Keratinocyte (primary cell): Measurements from ENCODE around the gene DNAAF5. TPM values are rescaled to one million over a fixed set of nuclear protein-coding genes. Genes with fewer than 3 reads are reported as not detected.

Experiments
- DNase-seq: peaks from one replicate; pipeline ENCODE4 v3.0.0-alpha.2; 2011; ENCODE audit warnings: low read depth, missing footprints, low spot score
- FAIRE-seq: peaks from 2 replicates; lab custom pipeline; 2011; peaks lifted over from hg19 to GRCh38; lab: Jason Lieb, UNC
- H2AFZ ChIP-seq: 2 replicates; pipeline ENCODE4 v1.6.0; 2012; ENCODE audit warnings: low read length, control low read depth, inconsistent platforms; ENCODE audit not compliant: control insufficient read depth
- H3K27ac ChIP-seq: 2 replicates; pipeline ENCODE4 v1.5.1; 2011; ENCODE audit warnings: low read length; ENCODE audit not compliant: control insufficient read depth, insufficient read depth
- H3K27me3 ChIP-seq: 3 replicates; pipeline ENCODE4 v1.6.0; 2011; ENCODE audit warnings: low read length; ENCODE audit not compliant: control insufficient read depth, insufficient read depth; ENCODE audit errors: extremely low read depth
- H3K36me3 ChIP-seq, 2 experiments: 2 replicates in 1 of 2; 3 replicates in 1 of 2; pipeline ENCODE4 v1.5.1; 2011; ENCODE audit warnings: low read length in 2 of 2, mild to moderate bottlenecking in 1 of 2; ENCODE audit not compliant: control insufficient read depth in 2 of 2, insufficient read depth in 2 of 2; ENCODE audit errors: extremely low read depth in 1 of 2
- H3K4me1 ChIP-seq: 3 replicates; pipeline ENCODE4 v1.5.1; 2011; ENCODE audit warnings: low read length; ENCODE audit not compliant: control insufficient read depth, insufficient read depth; ENCODE audit errors: extremely low read depth
- H3K4me2 ChIP-seq: 3 replicates; pipeline ENCODE4 v1.6.0; 2011; ENCODE audit warnings: low read depth, low read length; ENCODE audit not compliant: control insufficient read depth, insufficient read depth; ENCODE audit errors: extremely low read depth
- H3K4me3 ChIP-seq, 3 experiments: fragments of 200-600 bp in 1 of 3; sonication (generic) in 1 of 3; 2 replicates in 2 of 3; 3 replicates in 1 of 3; pipeline ENCODE4 v1.5.1; 2011 to 2016; ENCODE audit warnings: low read length in 3 of 3, mild to moderate bottlenecking in 3 of 3, control low read depth in 2 of 3, inconsistent platforms in 1 of 3, low read depth in 1 of 3, mixed read lengths in 1 of 3, mixed run types in 1 of 3, moderate library complexity in 1 of 3; ENCODE audit not compliant: control insufficient read depth in 2 of 3, insufficient read depth in 2 of 3; ENCODE audit errors: extremely low read depth in 1 of 3
- H3K79me2 ChIP-seq: 2 replicates; pipeline ENCODE4 v1.6.0; 2012; ENCODE audit warnings: low read length; ENCODE audit not compliant: control insufficient read depth, insufficient read depth
- H3K9ac ChIP-seq: 3 replicates; pipeline ENCODE4 v1.6.0; 2011; ENCODE audit warnings: low read length; ENCODE audit not compliant: control insufficient read depth, insufficient read depth; ENCODE audit errors: extremely low read depth
- H3K9me1 ChIP-seq: 3 replicates; pipeline ENCODE4 v1.6.0; 2011; ENCODE audit warnings: low read length; ENCODE audit not compliant: control insufficient read depth, insufficient read depth; ENCODE audit errors: extremely low read depth
- H3K9me3 ChIP-seq: 2 replicates; pipeline ENCODE4 v1.5.1; 2012; ENCODE audit warnings: low read depth, low read length; ENCODE audit not compliant: control insufficient read depth
- H4K20me1 ChIP-seq: 3 replicates; pipeline ENCODE4 v1.6.0; 2011; ENCODE audit warnings: low read length; ENCODE audit not compliant: control insufficient read depth, insufficient read depth; ENCODE audit errors: extremely low read depth
- CTCF ChIP-seq, 3 experiments: IDR thresholded peaks in 1 of 3; conservative IDR thresholded peaks in 1 of 3; optimal IDR thresholded peaks in 1 of 3; 2 replicates in 2 of 3; 3 replicates in 1 of 3; pipeline versions ENCODE3 to v1.5.1; 2011; ENCODE audit warnings: low read length in 3 of 3, mild to moderate bottlenecking in 3 of 3, moderate library complexity in 2 of 3, control low read depth in 1 of 3, inconsistent platforms in 1 of 3; ENCODE audit not compliant: insufficient read depth in 2 of 3; ENCODE audit errors: extremely low read depth in 1 of 3
- EZH2 ChIP-seq: IDR thresholded peaks from one replicate; pipeline ENCODE4 v1.6.1; 2012; ENCODE audit warnings: inconsistent platforms, mild to moderate bottlenecking, low read length, moderate library complexity
- dilution Hi-C: fragments of 300-500 bp; cut with MboI; formaldehyde crosslinking; loops from one replicate; pipeline ENCODE4 v1.7.0; 2020; ENCODE audit warnings: low sequenced_read_pairs; ENCODE audit not compliant: extremely low pct_ligation_motif_present
- polyA plus RNA-seq, 5 experiments: library from polyadenylated mRNA; depleted of rRNA in 3 of 5; stranded (reverse) in 3 of 5; stranded (forward) in 1 of 5; unstranded in 1 of 5; fragments of >200 nt; gene quantifications; 1 replicate in 1 of 5; 2 replicates in 3 of 5; 3 replicates in 1 of 5; pipeline versions ENCODE4 v1.2.1 to v1.2.3, GENCODE V29; 2011 to 2012; ENCODE audit warnings: missing spikeins in 2 of 5, low read depth in 1 of 5, low replicate concordance in 1 of 5

DNAAF5 gene
- polyA plus RNA-seq, 1 donor (not counting 4 experiments of a cell fraction or from before 2014, with no cell fraction given) = 16.3 TPM

GRCh38 chr7:791519-791918 is 65.0 kb downstream of the DNAAF5 start:
- Histone ChIP-seq H3K79me2 (no peaks in the 10 kb centered on the region), H3K9me3 (no peaks in the 10 kb centered on the region), H3K27me3 (no peaks in the 10 kb centered on the region), H2AFZ (no peak overlapping the region), H3K27ac (no peak overlapping the region), H4K20me1 (no peaks in the 10 kb centered on the region), H3K9ac (no peak overlapping the region), H3K36me3 (peaks cover 4 to 7% of the 10 kb centered on the region in 2 experiments), H3K9me1 (no peaks in the 10 kb centered on the region), H3K4me2 (no peak overlapping the region), H3K4me3 (no peak overlapping the region), H3K4me1 (no peaks in the 10 kb centered on the region)
- dilution Hi-C loops = no loop called here
- FAIRE-seq (no peak), DNase-seq (no peak)
- TF ChIP-seq CTCF (optimal IDR thresholded peaks at IDR 0.05 in 1 of 3, IDR thresholded peaks at IDR 0.05 in 1 of 3, conservative IDR thresholded peaks at IDR 0.05 in 1 of 3; ENCODE audit: extremely low read depth in 1 of 3, insufficient read depth in 2 of 3, low read length in 3 of 3) (no peak), EZH2 (no peak)

- dilution Hi-C loops = no loop called here
- no peaks in the 10 kb centered on the region for H4K20me1 ChIP-seq
These were observed 67.7 kb downstream of the DNAAF5 start for GRCh38 chr7:794207-794606.

More at GRCh38 chr7:794207-794606, 67.7 kb downstream of the DNAAF5 start:
- H3K27ac ChIP-seq = no peak overlapping the region
- DNase-seq (no peak), FAIRE-seq (no peak)
- peaks cover 2% of the 10 kb centered on the region for H3K4me1 ChIP-seq
- H3K9me1 ChIP-seq = no peaks in the 10 kb centered on the region
- H3K36me3 ChIP-seq = peaks cover 0 to 2% of the 10 kb centered on the region in 2 experiments
- no peak overlapping the region for H3K4me3 ChIP-seq
- no peak overlapping the region for H3K4me2 ChIP-seq
- H3K9ac ChIP-seq = no peak overlapping the region
- H3K27me3 ChIP-seq = no peaks in the 10 kb centered on the region
- no peak for TF ChIP-seq CTCF (optimal IDR thresholded peaks at IDR 0.05 in 1 of 3, IDR thresholded peaks at IDR 0.05 in 1 of 3, conservative IDR thresholded peaks at IDR 0.05 in 1 of 3; ENCODE audit: extremely low read depth in 1 of 3, insufficient read depth in 2 of 3, low read length in 3 of 3)
- TF ChIP-seq EZH2 = no peak
- H3K79me2 ChIP-seq = no peaks in the 10 kb centered on the region
- H3K9me3 ChIP-seq = no peaks in the 10 kb centered on the region
- H2AFZ ChIP-seq = no peak overlapping the region
